DOHH2 (cell line): ENCODE measurements around the gene DEFB112.
A peak's percentile ranks its signal among the peaks of the same experiment; 100 is the strongest.

Source experiments
- H3F3A ChIP-seq: fragments of 200-600 bp; sonication (generic), shearing (Covaris generic); 2 replicates; pipeline ENCODE4 v1.6.0; 2016; ENCODE audit warnings: antibody characterized with exemption, mild to moderate bottlenecking; ENCODE audit not compliant: control insufficient read depth, insufficient read depth
- H3K27ac ChIP-seq: fragments of 200-600 bp; sonication (generic); 2 replicates; pipeline ENCODE4 v1.5.1; 2014; ENCODE audit warnings: low read depth, mild to moderate bottlenecking, low read length, moderate library complexity
- H3K27me3 ChIP-seq: fragments of 200-600 bp; sonication (generic); 2 replicates; pipeline ENCODE4 v1.6.1; 2014; ENCODE audit warnings: mild to moderate bottlenecking, low read length, mixed read lengths; ENCODE audit not compliant: control insufficient read depth
- H3K36me3 ChIP-seq: fragments of 200-600 bp; sonication (generic); 2 replicates; pipeline ENCODE4 v1.6.1; 2014; ENCODE audit warnings: mild to moderate bottlenecking, low read length, moderate library complexity, mixed read lengths; ENCODE audit not compliant: control insufficient read depth
- H3K4me1 ChIP-seq: fragments of 200-600 bp; sonication (generic); 2 replicates; pipeline ENCODE4 v1.6.1; 2014; ENCODE audit warnings: mild to moderate bottlenecking, low read length, mixed read lengths; ENCODE audit not compliant: control insufficient read depth
- H3K4me2 ChIP-seq: fragments of 200-600 bp; sonication (generic); 2 replicates; pipeline ENCODE4 v1.6.0; 2014; ENCODE audit warnings: mild to moderate bottlenecking, low read length, moderate library complexity
- H3K4me3 ChIP-seq: fragments of 200-600 bp; sonication (generic); 2 replicates; pipeline ENCODE4 v1.5.1; 2014; ENCODE audit warnings: mild to moderate bottlenecking, low read length, mixed read lengths
- H3K79me2 ChIP-seq: fragments of 200-600 bp; sonication (generic); 2 replicates; pipeline ENCODE4 v1.6.1; 2014; ENCODE audit warnings: mild to moderate bottlenecking, low read length, mixed read lengths; ENCODE audit not compliant: control insufficient read depth
- H3K9me2 ChIP-seq: fragments of 200-600 bp; sonication (generic); replicated peaks from 2 replicates; pipeline ENCODE4 v1.6.1; 2014; ENCODE audit warnings: mild to moderate bottlenecking, low read length, mixed read lengths; ENCODE audit not compliant: control insufficient read depth
- H3K9me3 ChIP-seq: fragments of 200-600 bp; sonication (generic); 2 replicates; pipeline ENCODE4 v1.6.1; 2014; ENCODE audit warnings: antibody characterized with exemption, low read length, mixed read lengths; ENCODE audit not compliant: control insufficient read depth, insufficient read depth
- H4K20me1 ChIP-seq: fragments of 200-600 bp; sonication (generic); 2 replicates; pipeline ENCODE4 v1.6.0; 2014; ENCODE audit warnings: low read depth, mild to moderate bottlenecking, antibody characterized with exemption, low read length, moderate library complexity; ENCODE audit not compliant: control insufficient read depth, insufficient read depth
- CTCF ChIP-seq: fragments of 200-600 bp; sonication (generic); IDR thresholded peaks from one replicate; pipeline ENCODE4 v1.5.1; 2014; ENCODE audit warnings: antibody characterized with exemption, mild to moderate bottlenecking, low read depth, low read length; ENCODE audit not compliant: poor library complexity, severe bottlenecking
- EZH2phosphoT487 ChIP-seq: fragments of 200-600 bp; sonication (generic); IDR thresholded peaks from 2 replicates; pipeline ENCODE4 v1.6.1; 2017; ENCODE audit warnings: borderline replicate concordance, mild to moderate bottlenecking, antibody characterized with exemption, low read length, moderate library complexity, mixed read lengths

DEFB112 gene

GRCh38 chr6:50030777-50031562 lies 18.8 kb downstream of the DEFB112 start:
- no peak overlapping the region for H3K4me2 ChIP-seq

GRCh38 chr6:50030350-50030749 lies 19.4 kb downstream of the DEFB112 start:
- Histone ChIP-seq H3K4me3 (no peak overlapping the region), H3K79me2 (no peaks in the 10 kb centered on the region), H3F3A (no peaks in the 10 kb centered on the region), H3K27ac (no peak overlapping the region), H3K27me3 (no peaks in the 10 kb centered on the region), H3K36me3 (no peaks in the 10 kb centered on the region), H3K4me1 (no peaks in the 10 kb centered on the region), H4K20me1 (no peaks in the 10 kb centered on the region), H3K9me2 (no peaks in the 10 kb centered on the region), H3K4me2 (no peak overlapping the region), H3K9me3 (no peaks in the 10 kb centered on the region)
- TF ChIP-seq CTCF (no peak), EZH2phosphoT487 (no peak)

More at GRCh38 chr6:50030777-50031562, 18.8 kb downstream of the DEFB112 start:
- Histone ChIP-seq H3K9me3 (no peaks in the 10 kb centered on the region), H3K36me3 (no peaks in the 10 kb centered on the region), H3K27me3 (no peaks in the 10 kb centered on the region), H3K9me2 (no peaks in the 10 kb centered on the region), H3F3A (no peaks in the 10 kb centered on the region), H3K27ac (no peak overlapping the region), H4K20me1 (no peaks in the 10 kb centered on the region), H3K4me1 (no peaks in the 10 kb centered on the region), H3K79me2 (no peaks in the 10 kb centered on the region), H3K4me3 (no peak overlapping the region)
- TF ChIP-seq EZH2phosphoT487, result no peak
- TF ChIP-seq CTCF, result peak; percentile 31

GRCh38 chr6:50025258-50025657 lies 24.5 kb downstream of the DEFB112 start:
- no peaks in the 10 kb centered on the region for H3K27me3 ChIP-seq
- H3K4me3 ChIP-seq, result no peak overlapping the region
- no peaks in the 10 kb centered on the region for H3F3A ChIP-seq
- H3K27ac ChIP-seq, result no peak overlapping the region
- H3K4me1 ChIP-seq, result no peaks in the 10 kb centered on the region
- no peaks in the 10 kb centered on the region for H4K20me1 ChIP-seq
- no peaks in the 10 kb centered on the region for H3K9me3 ChIP-seq
- no peaks in the 10 kb centered on the region for H3K9me2 ChIP-seq
- TF ChIP-seq EZH2phosphoT487 (no peak), CTCF (no peak)
- H3K79me2 ChIP-seq, result no peaks in the 10 kb centered on the region
- no peak overlapping the region for H3K4me2 ChIP-seq
- H3K36me3 ChIP-seq, result no peaks in the 10 kb centered on the region
